ENCODE data around the gene WRNIP1.
"Not testable (repeated sequence)": the region's sequence is repeated elsewhere in the genome, so short reads cannot be mapped to it uniquely, and the experiment has no call there.

The WRNIP1 gene

GRCh38 chr6:2800552-2801316 lies 35.5 kb downstream of the WRNIP1 start:
- Histone ChIP-seq H3K27me3 (ENCODE audit: low read depth, low read length) (no peaks in the 10 kb centered on the region), H3K4me1 (ENCODE audit: control insufficient read depth in 1 of 2, insufficient read depth in 2 of 2, low read length in 2 of 2) (peaks cover 0 to 5% of the 10 kb centered on the region in 2 donors), H3K9me3 (ENCODE audit: control insufficient read depth in 1 of 2, low read length in 2 of 2) (no peaks in the 10 kb centered on the region), H3K27ac (ENCODE audit: low read length) (no peak overlapping the region), H3K4me3 (ENCODE audit: low read depth in 1 of 2, low read length in 2 of 2) (no peak overlapping the region), H3K36me3 (ENCODE audit: control insufficient read depth in 1 of 2, insufficient read depth in 2 of 2, low read length in 2 of 2) (no peaks in the 10 kb centered on the region)

DNA sequence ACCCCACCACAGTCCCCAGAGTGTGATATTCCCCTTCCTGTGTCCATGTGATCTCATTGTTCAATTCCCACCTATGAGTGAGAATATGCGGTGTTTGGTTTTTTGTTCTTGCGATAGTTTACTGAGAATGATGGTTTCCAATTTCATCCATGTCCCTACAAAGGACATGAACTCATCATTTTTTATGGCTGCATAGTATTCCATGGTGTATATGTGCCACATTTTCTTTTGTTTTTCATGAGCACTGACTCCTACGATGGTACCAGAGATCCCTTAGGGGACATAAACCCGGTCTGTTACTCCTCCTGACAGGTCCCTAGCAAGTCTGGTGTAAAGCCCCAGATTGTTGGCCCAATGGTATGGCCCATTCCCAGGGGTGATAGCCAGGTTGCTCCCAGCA lies 36.5 kb downstream of the WRNIP1 start:
- H3K27ac ChIP-seq (ENCODE audit: low read length); H3K27me3 ChIP-seq (ENCODE audit: low read depth, low read length); H3K4me3 ChIP-seq (ENCODE audit: low read depth in 1 of 2, low read length in 2 of 2); H3K4me1 ChIP-seq (ENCODE audit: control insufficient read depth in 1 of 2, insufficient read depth in 2 of 2, low read length in 2 of 2); H3K9me3 ChIP-seq (ENCODE audit: control insufficient read depth in 1 of 2, low read length in 2 of 2); H3K36me3 ChIP-seq (ENCODE audit: control insufficient read depth in 1 of 2, insufficient read depth in 2 of 2, low read length in 2 of 2): not testable (repeated sequence)

DNA sequence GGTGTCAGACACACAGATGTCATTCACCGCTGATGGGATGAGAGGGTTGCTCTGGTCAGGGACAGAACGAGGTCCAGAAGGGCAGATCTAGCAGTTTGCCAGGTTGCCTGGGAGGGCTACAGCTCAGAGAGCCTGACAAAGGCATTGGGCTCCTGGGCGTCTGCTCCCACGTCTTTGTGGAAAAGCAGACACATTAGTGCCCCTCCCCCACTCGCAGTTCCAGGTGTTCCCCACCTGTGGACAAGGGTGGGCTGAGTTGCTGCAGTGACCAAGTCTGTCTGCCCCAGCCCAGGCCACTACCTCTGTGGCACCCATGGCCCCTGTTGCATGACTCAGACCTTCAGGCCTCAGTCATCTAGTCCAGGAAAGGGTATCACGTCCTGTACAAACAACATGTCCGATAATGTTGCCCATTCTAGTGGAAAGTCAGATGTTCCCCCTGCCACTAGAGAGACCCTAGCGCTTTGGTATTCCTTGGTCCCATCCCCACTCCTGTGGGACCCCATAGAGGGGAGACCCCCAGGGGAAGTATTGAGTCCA lies 37.4 kb downstream of the WRNIP1 start:
- Histone ChIP-seq H3K27ac (ENCODE audit: low read length) (no peak overlapping the region), H3K4me1 (ENCODE audit: control insufficient read depth in 1 of 2, insufficient read depth in 2 of 2, low read length in 2 of 2) (no peaks in the 10 kb centered on the region), H3K9me3 (ENCODE audit: control insufficient read depth in 1 of 2, low read length in 2 of 2) (no peaks in the 10 kb centered on the region), H3K36me3 (ENCODE audit: control insufficient read depth in 1 of 2, insufficient read depth in 2 of 2, low read length in 2 of 2) (no peaks in the 10 kb centered on the region), H3K4me3 (ENCODE audit: low read depth in 1 of 2, low read length in 2 of 2) (no peak overlapping the region), H3K27me3 (ENCODE audit: low read depth, low read length) (no peaks in the 10 kb centered on the region)

DNA sequence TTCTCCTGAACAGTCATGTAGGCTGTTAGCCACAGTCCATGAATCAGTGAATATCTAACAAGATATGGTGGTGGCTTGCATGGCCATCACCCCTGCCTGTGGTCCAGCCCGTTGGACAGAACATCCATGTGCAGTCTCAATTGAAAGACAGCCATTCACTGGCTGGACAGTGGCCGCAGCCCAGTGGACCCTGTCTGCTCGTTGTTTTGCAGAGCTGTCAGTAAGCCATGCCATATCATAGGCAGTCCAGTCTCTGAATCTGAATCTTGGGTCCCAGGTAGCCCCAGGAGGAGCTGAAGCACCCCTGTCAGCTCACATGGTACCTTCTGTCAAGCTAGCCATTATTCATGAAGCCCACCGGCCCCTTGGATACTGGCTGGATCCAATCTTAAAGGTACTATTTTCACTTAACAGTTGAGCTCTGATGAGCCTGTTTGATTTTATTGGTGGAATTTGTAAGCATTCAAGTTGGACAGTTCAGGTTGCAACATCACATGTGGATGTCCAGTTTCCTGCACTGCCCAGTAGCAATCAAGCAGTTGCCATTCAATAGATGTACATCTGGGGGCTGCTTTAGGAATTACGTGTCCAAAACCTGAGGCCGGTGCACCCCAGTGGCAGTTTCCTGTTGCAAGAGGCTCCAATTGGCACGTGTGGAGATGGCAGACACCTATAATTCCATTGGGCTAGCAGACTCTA lies 38.7 kb downstream of the WRNIP1 start:
- Histone ChIP-seq H3K4me1 (ENCODE audit: control insufficient read depth in 1 of 2, insufficient read depth in 2 of 2, low read length in 2 of 2) (no peaks in the 10 kb centered on the region), H3K9me3 (ENCODE audit: control insufficient read depth in 1 of 2, low read length in 2 of 2) (no peaks in the 10 kb centered on the region), H3K36me3 (ENCODE audit: control insufficient read depth in 1 of 2, insufficient read depth in 2 of 2, low read length in 2 of 2) (no peaks in the 10 kb centered on the region), H3K27ac (ENCODE audit: low read length) (no peak overlapping the region), H3K4me3 (ENCODE audit: low read depth in 1 of 2, low read length in 2 of 2) (no peak overlapping the region), H3K27me3 (ENCODE audit: low read depth, low read length) (no peaks in the 10 kb centered on the region)

DNA sequence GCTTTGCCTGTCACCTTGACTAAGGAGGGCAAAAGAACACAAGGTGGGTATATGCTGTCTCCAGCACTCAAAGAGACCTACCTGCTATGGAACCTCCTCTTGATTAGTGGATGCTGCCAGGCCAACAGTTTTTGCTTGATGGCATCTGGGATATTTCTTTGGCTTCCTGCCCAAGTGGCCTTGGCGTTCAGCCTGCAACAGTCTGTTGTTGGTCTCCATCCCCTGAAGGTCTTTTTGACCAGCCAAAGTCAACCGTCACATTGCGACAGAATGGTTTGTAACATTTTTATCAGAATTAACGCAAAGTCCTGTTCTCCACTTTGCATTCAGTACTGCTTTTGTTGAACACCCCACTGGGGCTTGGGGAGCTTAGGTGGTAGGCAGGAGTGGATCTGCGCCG lies 39.3 kb downstream of the WRNIP1 start:
- H3K27ac ChIP-seq (ENCODE audit: low read length) = no peak overlapping the region
- no peaks in the 10 kb centered on the region for H3K36me3 ChIP-seq (ENCODE audit: control insufficient read depth in 1 of 2, insufficient read depth in 2 of 2, low read length in 2 of 2)
- H3K27me3 ChIP-seq (ENCODE audit: low read depth, low read length) = no peaks in the 10 kb centered on the region
- no peaks in the 10 kb centered on the region for H3K9me3 ChIP-seq (ENCODE audit: control insufficient read depth in 1 of 2, low read length in 2 of 2)
- H3K4me1 ChIP-seq (ENCODE audit: control insufficient read depth in 1 of 2, insufficient read depth in 2 of 2, low read length in 2 of 2) = no peaks in the 10 kb centered on the region
- H3K4me3 ChIP-seq (ENCODE audit: low read depth in 1 of 2, low read length in 2 of 2) = no peak overlapping the region

DNA sequence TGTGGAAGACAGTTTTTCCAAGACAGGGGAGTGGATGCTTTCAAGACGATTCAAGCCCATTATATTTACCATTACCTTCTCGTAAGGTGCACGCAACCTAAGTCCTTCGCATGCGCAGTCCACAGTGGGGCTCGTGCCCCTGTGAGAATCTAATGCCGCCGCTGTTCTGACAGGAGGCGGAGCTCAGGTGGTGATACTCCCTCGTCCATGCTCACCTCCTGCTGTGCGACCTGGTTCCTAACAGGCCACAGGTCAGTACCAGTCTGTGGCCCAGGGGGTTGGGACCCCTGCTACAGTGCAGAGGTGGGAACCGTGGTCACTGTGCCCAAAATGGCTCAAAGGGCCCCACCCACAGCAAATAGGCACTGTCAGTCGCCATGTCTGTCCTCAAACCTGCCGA lies 39.8 kb downstream of the WRNIP1 start:
- no peaks in the 10 kb centered on the region for H3K4me1 ChIP-seq (ENCODE audit: control insufficient read depth in 1 of 2, insufficient read depth in 2 of 2, low read length in 2 of 2)
- no peaks in the 10 kb centered on the region for H3K9me3 ChIP-seq (ENCODE audit: control insufficient read depth in 1 of 2, low read length in 2 of 2)
- no peaks in the 10 kb centered on the region for H3K36me3 ChIP-seq (ENCODE audit: control insufficient read depth in 1 of 2, insufficient read depth in 2 of 2, low read length in 2 of 2)
- H3K27ac ChIP-seq (ENCODE audit: low read length) = no peak overlapping the region
- no peak overlapping the region for H3K4me3 ChIP-seq (ENCODE audit: low read depth in 1 of 2, low read length in 2 of 2)
- no peaks in the 10 kb centered on the region for H3K27me3 ChIP-seq (ENCODE audit: low read depth, low read length)

DNA sequence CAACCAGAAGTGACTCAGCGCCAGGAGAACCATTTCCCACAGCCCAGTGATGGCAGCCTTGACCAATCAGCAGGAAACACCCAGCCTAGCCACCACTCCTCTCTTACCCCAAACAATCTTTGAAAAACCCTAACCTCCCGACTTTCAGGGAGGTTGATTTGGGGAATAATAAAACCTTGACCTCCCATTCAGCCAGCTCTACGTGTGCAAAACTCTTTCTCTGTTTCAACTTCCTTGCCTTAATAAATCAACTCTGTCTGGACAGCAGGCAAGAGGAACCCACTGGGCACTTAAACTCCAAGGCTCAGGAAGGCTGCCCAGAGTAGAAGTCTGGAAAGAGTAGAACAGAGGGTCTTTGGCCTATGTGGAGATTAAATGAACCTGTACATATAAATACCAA lies 41.5 kb downstream of the WRNIP1 start:
- Histone ChIP-seq H3K4me1 (ENCODE audit: control insufficient read depth in 1 of 2, insufficient read depth in 2 of 2, low read length in 2 of 2) (peaks cover 0 to 4% of the 10 kb centered on the region in 2 donors), H3K27ac (ENCODE audit: low read length) (no peak overlapping the region), H3K9me3 (ENCODE audit: control insufficient read depth in 1 of 2, low read length in 2 of 2) (no peaks in the 10 kb centered on the region), H3K27me3 (ENCODE audit: low read depth, low read length) (no peaks in the 10 kb centered on the region), H3K36me3 (ENCODE audit: control insufficient read depth in 1 of 2, insufficient read depth in 2 of 2, low read length in 2 of 2) (no peaks in the 10 kb centered on the region), H3K4me3 (ENCODE audit: low read depth in 1 of 2, low read length in 2 of 2) (no peak overlapping the region)

DNA sequence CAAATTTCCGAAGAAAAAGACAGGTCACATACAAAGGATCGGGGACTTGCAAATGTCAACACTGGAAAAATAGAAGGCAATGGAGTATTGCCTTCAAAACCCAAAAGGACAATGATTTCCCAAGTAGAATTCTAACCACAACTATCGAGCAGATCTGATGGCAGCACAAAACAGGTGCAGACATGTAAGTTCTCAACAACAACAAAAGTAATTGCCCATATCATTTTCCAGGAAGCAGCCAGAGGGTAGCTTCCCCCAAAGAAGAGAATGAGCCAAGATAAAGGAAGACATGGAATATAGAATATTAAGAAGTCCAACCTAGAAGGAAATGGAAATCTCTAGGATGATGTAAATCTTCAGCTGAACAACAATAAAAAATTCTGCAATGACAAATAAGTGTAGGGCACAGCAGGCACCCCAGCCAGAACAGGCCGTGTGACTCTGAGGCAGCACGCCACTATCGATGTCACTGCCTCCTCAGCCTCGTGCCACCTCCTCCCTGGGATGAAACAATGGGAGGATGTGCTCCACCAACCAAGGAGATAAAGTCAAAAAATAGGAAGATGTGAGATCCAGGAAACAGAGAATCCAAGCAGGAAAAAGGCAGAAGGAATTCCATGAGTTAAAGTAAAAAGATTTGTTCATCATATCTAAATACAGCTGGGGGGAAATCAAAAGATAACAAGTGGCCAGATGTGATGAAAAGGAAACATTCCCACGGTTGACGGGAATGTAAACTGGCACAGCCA lies 42.3 kb downstream of the WRNIP1 start:
- Histone ChIP-seq H3K27ac (ENCODE audit: low read length) (no peak overlapping the region), H3K9me3 (ENCODE audit: control insufficient read depth in 1 of 2, low read length in 2 of 2) (no peaks in the 10 kb centered on the region), H3K4me1 (ENCODE audit: control insufficient read depth in 1 of 2, insufficient read depth in 2 of 2, low read length in 2 of 2) (peaks cover 0 to 4% of the 10 kb centered on the region in 2 donors), H3K4me3 (ENCODE audit: low read depth in 1 of 2, low read length in 2 of 2) (no peak overlapping the region), H3K27me3 (ENCODE audit: low read depth, low read length) (no peaks in the 10 kb centered on the region), H3K36me3 (ENCODE audit: control insufficient read depth in 1 of 2, insufficient read depth in 2 of 2, low read length in 2 of 2) (no peaks in the 10 kb centered on the region)

- Histone ChIP-seq H3K27me3 (ENCODE audit: low read depth, low read length) (no peaks in the 10 kb centered on the region), H3K36me3 (ENCODE audit: control insufficient read depth in 1 of 2, insufficient read depth in 2 of 2, low read length in 2 of 2) (no peaks in the 10 kb centered on the region), H3K4me1 (ENCODE audit: control insufficient read depth in 1 of 2, insufficient read depth in 2 of 2, low read length in 2 of 2) (peaks cover 0 to 4% of the 10 kb centered on the region in 2 donors), H3K9me3 (ENCODE audit: control insufficient read depth in 1 of 2, low read length in 2 of 2) (no peaks in the 10 kb centered on the region), H3K4me3 (ENCODE audit: low read depth in 1 of 2, low read length in 2 of 2) (no peak overlapping the region), H3K27ac (ENCODE audit: low read length) (no peak overlapping the region)
Observed at GRCh38 chr6:2809015-2809414, 43.8 kb downstream of the WRNIP1 start.

DNA sequence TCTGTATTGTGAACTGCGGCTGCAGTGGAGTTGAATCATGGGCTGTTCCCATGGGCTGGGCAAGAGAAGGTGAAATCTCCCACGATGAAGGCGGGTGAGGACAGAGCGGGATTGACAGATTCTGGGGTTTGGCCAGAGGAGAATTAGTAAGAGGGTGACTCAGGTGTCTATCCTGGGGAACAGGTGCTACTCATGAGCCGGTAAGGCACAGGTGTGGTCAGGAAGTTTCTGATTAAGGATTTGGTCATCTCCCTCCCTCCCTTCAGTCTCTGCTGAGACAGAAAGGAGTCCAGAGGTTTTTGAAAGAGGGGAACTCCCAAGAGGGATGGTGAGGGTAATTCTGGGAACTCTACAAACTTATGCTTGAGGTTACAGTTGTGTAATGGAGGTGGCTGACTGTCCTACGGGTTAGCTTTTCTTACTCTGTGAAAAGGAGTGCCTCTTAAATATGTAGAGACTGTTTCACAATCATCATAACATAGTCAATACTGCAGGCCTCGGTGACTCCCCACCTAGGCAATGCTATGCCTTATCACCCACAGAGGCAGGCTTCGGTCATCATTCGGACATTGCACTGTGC lies 45.0 kb downstream of the WRNIP1 start:
- H3K27me3 ChIP-seq (ENCODE audit: low read depth, low read length) = no peaks in the 10 kb centered on the region
- no peaks in the 10 kb centered on the region for H3K36me3 ChIP-seq (ENCODE audit: control insufficient read depth in 1 of 2, insufficient read depth in 2 of 2, low read length in 2 of 2)
- no peak overlapping the region for H3K4me3 ChIP-seq (ENCODE audit: low read depth in 1 of 2, low read length in 2 of 2)
- H3K9me3 ChIP-seq (ENCODE audit: control insufficient read depth in 1 of 2, low read length in 2 of 2) = no peaks in the 10 kb centered on the region
- peaks cover 0 to 4% of the 10 kb centered on the region in 2 donors for H3K4me1 ChIP-seq (ENCODE audit: control insufficient read depth in 1 of 2, insufficient read depth in 2 of 2, low read length in 2 of 2)
- H3K27ac ChIP-seq (ENCODE audit: low read length) = no peak overlapping the region

DNA sequence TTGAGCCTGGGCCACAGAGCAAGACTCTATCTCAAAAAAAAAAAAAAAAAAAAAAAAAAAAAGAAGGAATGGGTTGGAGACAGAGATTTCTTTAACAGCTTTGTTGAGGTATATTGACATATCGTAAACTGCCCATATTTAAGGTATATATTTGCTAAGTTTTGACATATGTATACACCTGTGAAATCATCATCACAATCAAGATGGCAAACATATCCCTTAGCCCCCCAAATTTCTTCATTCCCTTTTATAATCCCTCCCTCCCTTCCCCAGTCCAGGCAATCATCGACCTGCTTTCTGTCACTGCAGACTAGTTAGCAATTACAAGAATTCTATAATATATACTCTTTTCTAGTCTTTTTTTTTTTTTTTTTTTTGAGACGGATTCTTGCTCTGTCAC lies 47.5 kb downstream of the WRNIP1 start:
- no peak overlapping the region for H3K4me3 ChIP-seq (ENCODE audit: low read depth in 1 of 2, low read length in 2 of 2)
- no peaks in the 10 kb centered on the region for H3K36me3 ChIP-seq (ENCODE audit: control insufficient read depth in 1 of 2, insufficient read depth in 2 of 2, low read length in 2 of 2)
- H3K27me3 ChIP-seq (ENCODE audit: low read depth, low read length) = no peaks in the 10 kb centered on the region
- H3K9me3 ChIP-seq (ENCODE audit: control insufficient read depth in 1 of 2, low read length in 2 of 2) = peaks cover 0 to 4% of the 10 kb centered on the region in 2 donors
- no peak overlapping the region for H3K27ac ChIP-seq (ENCODE audit: low read length)
- peaks cover 0 to 6% of the 10 kb centered on the region in 2 donors for H3K4me1 ChIP-seq (ENCODE audit: control insufficient read depth in 1 of 2, insufficient read depth in 2 of 2, low read length in 2 of 2)

Measured in muscle layer of duodenum (tissue), 2 donors.